ENCODE measurements around the gene TUBGCP6. TPM values are rescaled to one million over a fixed set of nuclear protein-coding genes. Genes with fewer than 3 reads are reported as not detected.
A peak's percentile ranks its signal among the peaks of the same experiment; 100 is the strongest.

The TUBGCP6 gene
- total RNA-seq, 4 donors from 2014 or later: 64.6 to 102 (median 80.3) TPM

GRCh38 chr22:50272044-50272802, 27.4 kb upstream of the TUBGCP6 start:
- WGBS, 2 donors: 66 to 67% methylated on average over 3 to 19 of the region's 26 CpGs
- peaks cover 41 to 48% of the 10 kb centered on the region in 2 donors for H3K4me1 ChIP-seq
- no peaks in the 10 kb centered on the region for H3K9me3 ChIP-seq
- TF ChIP-seq POLR2A (IDR thresholded peaks at IDR 0.05) (no peak), CTCF (IDR thresholded peaks at IDR 0.05) (no peak)
- H3K4me3 ChIP-seq (replicated peaks in 1 of 3): no peak overlapping the region
- no peaks in the 10 kb centered on the region for H3K27me3 ChIP-seq
- intact Hi-C loops (cut with DNase I): no loop called here
- no peak overlapping the region for H3K27ac ChIP-seq
- no peak for DNase-seq
- peaks cover 22 to 23% of the 10 kb centered on the region in 2 donors for H3K36me3 ChIP-seq

- DNase-seq: peak; percentile 47 to 60
- H3K9me3 ChIP-seq: no peaks in the 10 kb centered on the region
- intact Hi-C loops (cut with DNase I): no loop called here
- H3K4me3 ChIP-seq (replicated peaks in 1 of 3): peak overlapping the region in 1 of 3 donors; percentile 35
- H3K27me3 ChIP-seq: no peaks in the 10 kb centered on the region
- no peak overlapping the region for H3K27ac ChIP-seq
- peaks cover 17 to 18% of the 10 kb centered on the region in 2 donors for H3K36me3 ChIP-seq
- peaks cover 41 to 51% of the 10 kb centered on the region in 2 donors for H3K4me1 ChIP-seq
- no peak for TF ChIP-seq POLR2A (IDR thresholded peaks at IDR 0.05)
- peak in 1 of 6 experiments; percentile 14 for TF ChIP-seq CTCF (IDR thresholded peaks at IDR 0.05)
- WGBS, 2 donors: 2% methylated on average over 11 of the region's 45 CpGs; no CpG with 5 or more reads in 1 of the 2 donors
Observed at GRCh38 chr22:50271519-50271970, 26.7 kb upstream of the TUBGCP6 start.

DNA sequence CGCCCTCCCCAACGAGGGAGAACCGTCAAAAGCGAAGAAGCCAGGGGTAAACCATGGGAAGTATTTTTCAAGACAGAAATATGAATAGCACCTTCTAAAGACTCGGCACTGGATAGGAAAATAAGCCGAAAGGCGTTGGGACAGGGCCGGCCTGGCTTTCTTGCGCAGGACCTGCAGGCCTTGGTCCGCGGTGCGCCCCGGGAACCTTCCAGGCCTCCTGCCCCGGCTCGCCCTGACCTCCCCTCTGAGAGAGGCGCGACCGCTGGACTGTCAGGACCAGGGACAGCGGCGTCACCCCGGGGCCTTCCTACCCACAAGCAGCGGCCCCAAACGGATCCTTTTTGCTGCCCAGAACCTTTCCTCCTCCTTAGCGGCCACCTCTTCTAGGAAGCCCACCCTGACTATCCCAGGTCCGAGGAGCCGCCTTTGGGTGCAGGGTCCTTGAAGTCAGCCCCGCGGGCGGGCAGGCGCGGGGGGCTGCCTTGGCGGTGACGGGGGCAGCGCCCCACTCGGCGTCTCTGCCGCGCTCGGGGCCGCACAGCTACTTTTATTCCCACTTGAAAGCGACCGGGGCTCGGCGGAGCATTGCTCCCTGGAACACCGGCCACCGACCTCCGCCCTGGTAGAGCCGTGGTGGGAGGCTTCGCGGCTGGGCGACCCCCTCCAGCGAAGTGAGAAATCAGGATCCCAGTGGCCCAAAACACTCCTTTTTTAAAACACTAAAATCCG, 26.0 kb upstream of the TUBGCP6 start:
- Histone ChIP-seq H3K27ac (peak overlapping the region in 1 of 3 donors; percentile 4), H3K36me3 (peaks cover 10 to 11% of the 10 kb centered on the region in 2 donors), H3K27me3 (no peaks in the 10 kb centered on the region), H3K4me3 (replicated peaks in 1 of 3) (peak overlapping the region in 2 of 3 donors; percentile 14 to 35), H3K9me3 (no peaks in the 10 kb centered on the region), H3K4me1 (peaks cover 41 to 51% of the 10 kb centered on the region in 2 donors)
- peak; percentile 74 to 79 for DNase-seq
- no peak for TF ChIP-seq POLR2A (IDR thresholded peaks at IDR 0.05)
- TF ChIP-seq CTCF (IDR thresholded peaks at IDR 0.05): no peak
- WGBS, 2 donors: 2 to 4% methylated on average over 29 to 52 of the region's 53 CpGs
- intact Hi-C loops (cut with DNase I): no loop called here

DNA sequence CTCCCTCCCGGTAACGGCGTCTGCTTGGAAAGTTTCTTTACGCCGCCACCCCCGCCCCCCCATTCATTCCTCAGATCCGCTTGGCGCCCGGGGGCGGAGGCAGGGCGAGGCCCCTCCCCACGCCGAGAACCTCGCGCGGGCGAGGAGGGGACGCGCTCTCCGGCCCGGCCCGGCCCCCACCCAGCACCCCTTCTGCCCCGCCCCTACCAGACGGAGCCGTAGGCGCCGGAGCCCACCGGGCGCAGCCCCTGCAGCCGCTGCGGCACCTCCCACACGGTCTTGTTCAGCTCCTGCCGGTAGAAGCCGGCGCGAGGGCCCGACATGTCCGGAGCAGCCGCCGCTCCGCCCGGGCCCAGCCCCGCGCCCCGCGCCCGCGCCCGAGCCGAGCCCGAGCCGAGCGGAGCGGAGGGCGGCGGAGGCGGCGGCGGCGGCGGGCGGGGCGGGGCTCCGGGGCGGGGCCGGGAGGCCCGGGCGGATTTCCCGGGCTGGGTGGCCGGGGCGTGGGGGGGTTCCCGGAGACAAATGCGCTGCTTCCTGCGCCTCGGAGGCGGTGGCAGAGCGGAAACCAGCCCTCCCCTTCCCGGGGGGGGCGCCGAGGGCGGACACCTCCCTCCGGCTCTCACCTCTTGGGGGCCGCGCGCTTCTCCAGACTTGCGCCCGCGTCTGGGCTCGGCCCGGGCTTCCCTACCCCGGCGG, 25.3 kb upstream of the TUBGCP6 start, which contains the start of gene MAPK11:
Gene MAPK11 (minus strand): TSS at position 411 of the 696 bp plus-strand sequence. CDS start 88 bp downstream, at position 323.
- H3K4me1 ChIP-seq: peaks cover 41 to 51% of the 10 kb centered on the region in 2 donors
- H3K36me3 ChIP-seq: peaks cover 2 to 4% of the 10 kb centered on the region in 2 donors
- H3K27ac ChIP-seq: peak within 1 kb of the TSS in 1 of 3 donors; percentile 33
- H3K9me3 ChIP-seq: no peaks in the 10 kb centered on the region
- peak; percentile 48 to 51 for DNase-seq
- peak within 1 kb of the TSS in 2 of 3 donors; percentile 14 to 35 for H3K4me3 ChIP-seq (replicated peaks in 1 of 3)
- no peak for TF ChIP-seq POLR2A (IDR thresholded peaks at IDR 0.05)
- no peak for TF ChIP-seq CTCF (IDR thresholded peaks at IDR 0.05)
- no peaks in the 10 kb centered on the region for H3K27me3 ChIP-seq
- WGBS, 2 donors: 1 to 7% methylated on average over 6 to 13 of the region's 92 CpGs
- intact Hi-C loops (cut with DNase I): no loop called here

Data from thyroid gland (tissue), 4 donors.